ENCODE measurements around the gene TTC28.
"Not testable (repeated sequence)": the region's sequence is repeated elsewhere in the genome, so short reads cannot be mapped to it uniquely, and the experiment has no call there.

Gene TTC28

DNA sequence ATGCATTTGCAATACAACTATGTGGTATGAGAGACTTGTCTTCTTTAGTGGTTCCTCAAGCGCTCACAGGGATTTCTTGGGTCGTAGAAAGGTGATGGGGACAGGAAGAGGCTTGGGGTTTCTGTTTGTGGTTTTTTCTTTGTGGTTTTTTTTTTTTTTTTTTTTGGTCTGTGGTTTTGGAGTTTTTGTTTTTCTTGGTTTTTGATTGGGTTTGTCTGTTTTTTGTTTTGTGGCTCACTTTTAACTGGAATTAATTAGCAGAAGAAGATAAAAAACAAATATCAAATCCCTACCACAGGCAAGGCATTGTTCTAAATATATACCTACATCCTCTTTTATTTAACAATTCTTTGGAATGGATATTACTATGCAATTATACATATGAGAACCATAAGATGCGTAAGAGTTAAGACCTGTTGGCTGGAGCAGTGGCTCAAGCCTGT, 5.5 kb downstream of the TTC28 start:
- DNase-seq, result no peak

DNA sequence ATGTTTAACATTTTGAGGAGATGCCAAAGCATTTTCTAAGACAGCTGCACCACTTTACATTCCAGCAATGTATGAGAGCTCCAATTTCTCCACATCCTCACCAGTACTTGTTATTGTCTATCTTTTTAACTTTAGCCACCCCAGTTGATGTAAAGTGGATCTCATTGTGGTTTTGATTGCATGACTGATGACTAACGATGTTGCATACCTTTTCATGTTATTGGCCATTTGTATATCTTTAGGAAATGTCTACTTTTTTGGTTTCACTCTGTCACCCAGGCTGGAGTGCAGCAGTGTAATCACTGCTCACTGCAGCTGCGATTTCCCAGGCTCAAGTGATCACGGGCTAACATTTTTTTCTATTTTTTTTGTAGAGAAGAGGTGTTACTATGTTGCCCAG, 8.9 kb downstream of the TTC28 start:
- no peak for DNase-seq

DNA sequence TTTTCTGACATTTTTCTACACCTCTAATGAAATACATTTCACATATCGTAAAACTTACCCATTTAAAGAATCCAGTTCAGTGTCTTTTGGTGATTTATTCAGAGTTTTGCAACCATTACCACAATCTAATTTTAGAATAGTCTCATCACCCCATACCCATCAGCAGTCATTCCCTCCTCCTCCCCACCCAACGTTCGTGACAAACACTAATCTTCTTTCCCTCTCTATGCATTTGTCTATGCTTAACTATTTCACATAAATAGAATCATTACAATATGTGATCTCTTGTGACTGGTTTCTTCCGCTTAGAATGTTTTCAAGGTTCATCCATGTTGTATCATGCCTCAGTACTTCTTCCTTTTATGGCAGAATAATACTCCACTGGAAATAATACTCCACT, 9.5 kb downstream of the TTC28 start:
- no peak for DNase-seq

DNA sequence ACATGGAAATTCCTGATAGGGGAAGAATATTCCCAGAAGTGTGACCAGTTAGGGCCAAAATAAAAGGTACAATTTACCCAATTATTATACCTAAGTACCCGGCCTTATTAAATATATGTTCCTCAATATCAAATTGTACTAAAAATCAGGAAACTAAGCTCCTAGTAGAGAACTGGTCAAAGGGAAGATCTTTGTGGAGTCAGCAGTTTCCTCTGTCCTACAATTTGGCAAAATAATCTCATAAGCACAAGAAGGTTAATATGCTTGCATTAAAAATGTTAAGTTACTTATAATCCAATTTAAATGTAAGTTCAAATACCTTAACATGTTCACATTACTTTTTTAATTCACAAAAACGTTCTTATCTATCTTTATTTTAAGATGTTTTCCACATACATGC, 10.3 kb downstream of the TTC28 start:
- no peak for DNase-seq

DNA sequence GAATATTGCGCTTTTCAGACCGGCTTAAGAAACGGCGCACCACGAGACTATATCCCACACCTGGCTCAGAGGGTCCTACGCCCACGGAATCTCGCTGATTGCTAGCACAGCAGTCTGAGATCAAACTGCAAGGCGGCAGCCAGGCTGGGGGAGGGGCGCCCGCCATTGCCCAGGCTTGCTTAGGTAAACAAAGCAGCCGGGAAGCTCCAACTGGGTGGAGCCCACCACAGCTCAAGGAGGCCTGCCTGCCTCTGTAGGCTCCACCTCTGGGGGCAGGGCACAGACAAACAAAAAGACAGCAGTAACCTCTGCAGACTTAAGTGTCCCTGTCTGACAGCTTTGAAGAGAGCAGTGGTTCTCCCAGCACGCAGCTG, 16.1 kb downstream of the TTC28 start:
- DNase-seq, result not testable (repeated sequence)

DNA sequence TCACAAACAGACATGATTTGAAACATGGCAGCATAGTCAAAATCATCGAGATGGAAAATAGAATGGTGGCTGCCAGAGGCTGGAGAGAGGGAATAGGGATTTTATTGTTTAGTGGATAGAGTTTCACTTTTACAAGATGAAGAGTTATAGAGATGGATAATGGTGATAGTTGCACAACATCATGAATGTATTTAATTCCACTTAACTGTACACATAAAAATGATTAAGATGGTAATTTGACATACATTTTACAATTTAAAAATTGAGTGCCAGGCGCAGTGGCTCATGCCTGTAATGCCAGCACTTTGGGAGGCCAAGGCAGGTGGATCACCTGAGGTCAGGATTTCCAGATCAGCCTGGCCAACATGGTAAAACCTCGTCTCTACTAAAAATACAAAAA, 21.2 kb downstream of the TTC28 start:
- DNase-seq, result no peak

DNA sequence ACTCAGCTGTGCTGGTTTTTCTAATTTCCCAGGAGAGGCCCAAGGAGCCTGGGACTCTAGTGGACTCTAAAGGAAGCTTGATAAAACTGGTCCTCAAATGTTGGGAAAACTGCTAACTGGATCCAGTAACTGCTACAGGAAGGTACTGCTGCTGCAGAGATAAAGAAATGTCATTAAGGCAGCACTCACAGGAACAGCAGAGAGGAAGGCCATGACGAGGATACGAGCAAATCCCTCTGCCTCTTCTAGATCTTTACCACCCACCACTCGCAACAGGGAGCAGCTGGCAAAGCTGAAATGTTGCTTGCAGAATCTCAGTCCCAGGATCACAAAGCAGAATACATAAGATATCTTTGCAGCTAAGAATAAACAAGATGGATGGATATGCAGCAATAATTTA, 23.5 kb downstream of the TTC28 start:
- DNase-seq, result no peak

DNA sequence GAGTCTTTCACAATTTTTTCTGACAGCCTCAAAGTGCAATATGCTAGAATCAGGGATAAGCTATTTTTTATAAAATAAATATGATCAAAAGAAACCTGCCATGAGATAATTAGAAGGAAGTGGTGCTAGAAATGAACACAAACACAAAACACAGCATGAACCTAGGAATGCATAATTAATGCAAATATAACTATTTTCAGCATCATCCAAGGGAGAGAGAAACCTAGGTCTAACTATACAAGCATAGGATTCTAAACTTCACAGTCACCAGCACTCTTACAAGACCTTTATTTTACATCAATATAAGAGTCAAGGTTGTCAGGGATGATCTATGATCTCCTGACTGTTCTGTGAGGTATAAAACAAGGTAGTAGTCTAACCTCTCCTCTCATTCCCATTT, 29.2 kb downstream of the TTC28 start:
- no peak for DNase-seq

DNA sequence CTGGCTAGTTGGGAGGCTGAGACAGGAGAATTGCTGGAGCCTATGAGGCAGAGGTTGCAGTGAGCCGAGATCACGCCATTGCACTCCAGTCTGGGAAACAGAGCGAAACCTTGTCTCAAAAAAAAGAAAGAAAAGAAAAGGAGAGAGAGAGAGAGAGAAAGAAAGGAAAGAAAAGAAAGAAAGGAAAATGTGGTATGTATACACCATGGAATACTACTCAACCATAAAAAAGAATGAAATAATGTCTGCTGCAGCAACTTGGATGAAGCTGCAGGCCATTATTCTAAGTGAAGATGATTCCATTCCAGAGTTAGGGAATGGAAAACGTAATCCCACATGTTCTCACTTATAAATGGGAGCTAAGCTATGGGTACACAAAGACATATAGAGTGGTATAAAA, 30.8 kb downstream of the TTC28 start:
- no peak for DNase-seq

DNA sequence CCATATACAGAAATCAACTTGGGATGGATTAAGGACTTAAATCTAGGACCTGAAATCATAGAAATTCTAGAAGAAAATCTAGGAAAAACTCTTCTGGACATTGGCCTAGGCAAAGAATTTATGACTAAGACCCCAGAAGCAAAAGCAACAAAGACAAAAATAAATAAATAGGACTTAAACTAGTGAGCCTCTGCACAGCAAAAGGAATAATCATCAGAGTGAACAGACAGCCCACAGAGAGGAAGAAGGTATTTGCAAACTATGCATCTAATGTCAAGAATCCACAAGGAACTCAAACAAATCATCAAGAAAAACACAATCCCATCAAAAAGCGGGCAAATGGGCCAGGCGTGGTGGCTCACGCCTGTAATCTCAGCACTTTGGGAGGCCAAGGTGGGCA, 32.4 kb downstream of the TTC28 start:
- DNase-seq, result no peak

DNA sequence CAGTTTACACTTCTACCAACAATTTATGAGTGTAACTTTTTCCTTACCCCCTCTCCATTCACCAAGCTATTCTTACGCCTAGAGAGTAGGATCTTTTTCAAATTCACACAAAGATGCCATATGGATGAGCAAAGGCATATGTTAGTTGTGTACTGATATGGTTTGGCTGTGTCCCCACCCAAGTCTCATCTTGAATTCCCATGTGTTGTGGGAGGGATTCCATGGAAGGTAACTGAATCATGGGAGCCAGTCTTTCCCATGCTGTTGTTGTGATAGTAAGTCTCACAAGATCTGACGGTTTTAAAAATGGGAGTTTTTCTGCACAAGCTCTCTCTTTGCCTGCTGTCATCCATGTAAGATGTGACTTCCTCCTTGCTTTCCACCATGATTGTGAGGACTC, 40.3 kb downstream of the TTC28 start:
- no peak for DNase-seq

DNA sequence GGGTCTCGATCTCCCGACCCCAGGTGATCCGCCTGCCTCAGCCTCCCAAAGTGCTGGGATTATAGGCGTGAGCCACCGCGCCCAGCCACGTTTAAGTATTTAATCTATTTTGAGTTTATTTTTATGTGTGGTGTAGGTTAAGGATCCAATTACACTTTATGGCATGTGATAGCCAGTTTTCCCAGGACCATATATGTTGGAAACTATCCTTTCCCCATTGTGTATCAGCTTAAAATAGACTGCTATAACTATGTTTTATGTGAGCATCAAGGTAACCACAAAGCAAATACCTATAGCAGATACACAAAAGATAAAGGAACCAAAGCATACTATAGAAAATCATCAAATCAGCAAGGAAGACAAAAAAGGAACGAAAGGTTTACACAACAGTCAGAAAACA, 42.4 kb downstream of the TTC28 start:
- DNase-seq, result no peak

DNA sequence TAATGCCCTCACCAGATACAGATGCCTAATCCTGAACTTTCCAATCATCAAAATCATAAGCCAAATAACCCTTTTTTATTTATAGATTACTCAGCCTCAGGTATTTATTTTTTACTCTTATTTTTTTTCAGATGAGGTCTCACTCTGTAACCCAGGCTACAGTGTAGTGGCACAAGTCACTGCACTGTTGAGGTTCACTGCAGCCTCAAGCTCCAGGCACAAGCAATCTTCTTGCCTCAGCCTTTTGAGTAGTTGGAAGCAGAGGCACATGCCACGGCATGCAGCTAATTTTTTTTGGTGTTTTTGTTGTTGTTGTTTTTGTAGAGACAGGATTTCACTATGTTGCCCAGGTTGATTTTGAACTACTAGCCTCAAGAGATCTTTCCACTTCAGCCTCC, 49.5 kb downstream of the TTC28 start:
- DNase-seq, result no peak

DNA sequence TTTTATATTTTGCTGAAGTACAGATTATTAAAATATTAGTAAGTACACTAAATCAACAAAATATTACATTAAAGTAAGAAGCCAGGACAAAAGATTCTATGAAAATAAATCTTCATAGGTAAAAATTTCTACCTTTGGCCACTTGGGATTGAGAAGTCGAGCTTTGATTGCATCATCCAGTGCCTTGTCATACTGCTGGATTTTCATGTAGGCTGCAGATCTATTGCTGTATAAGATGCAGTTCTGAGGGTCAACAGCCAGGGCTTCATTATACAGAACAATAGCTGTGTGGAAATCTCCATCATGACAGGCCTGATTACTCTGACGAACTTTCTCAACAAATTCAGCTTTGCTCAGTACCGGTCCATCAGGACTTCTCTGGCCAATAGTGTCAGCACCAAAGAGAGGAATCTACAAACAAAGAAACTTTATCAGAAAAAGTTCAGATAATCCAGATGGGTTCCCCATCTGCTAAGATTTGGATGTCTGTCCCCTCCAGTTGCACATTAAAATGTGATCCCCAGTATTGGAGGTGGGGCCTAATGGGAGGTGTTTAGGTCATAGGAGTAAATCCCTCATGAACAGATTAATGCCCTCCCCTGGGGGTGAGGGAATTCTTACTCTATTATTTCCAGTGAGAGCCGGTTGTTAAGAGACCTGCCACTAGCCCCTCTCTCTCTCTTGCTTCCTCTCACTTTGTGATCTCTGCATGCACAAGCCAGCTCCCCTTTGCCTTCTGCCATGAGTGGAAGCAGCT, 50.0 kb downstream of the TTC28 start:
- no peak for DNase-seq

DNA sequence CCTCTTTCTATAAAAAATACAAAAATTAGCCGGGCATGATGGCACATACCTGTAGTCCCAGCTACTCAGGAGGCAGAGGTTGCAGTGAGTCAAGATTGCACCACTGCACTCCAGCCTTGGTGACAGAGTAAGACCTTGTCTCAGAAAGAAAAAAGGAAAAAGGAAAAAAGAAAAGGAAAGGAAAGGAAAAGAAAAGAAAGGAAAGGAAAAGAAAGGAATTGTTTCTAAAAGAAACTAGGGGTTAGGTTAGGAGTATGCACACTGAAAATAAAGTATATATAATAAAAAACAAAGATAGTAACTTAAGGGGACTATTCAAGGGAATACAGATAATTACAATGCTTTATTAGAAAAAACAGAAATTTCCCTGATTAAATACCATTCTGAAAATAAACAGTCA, 50.9 kb downstream of the TTC28 start:
- DNase-seq, result no peak

DNA sequence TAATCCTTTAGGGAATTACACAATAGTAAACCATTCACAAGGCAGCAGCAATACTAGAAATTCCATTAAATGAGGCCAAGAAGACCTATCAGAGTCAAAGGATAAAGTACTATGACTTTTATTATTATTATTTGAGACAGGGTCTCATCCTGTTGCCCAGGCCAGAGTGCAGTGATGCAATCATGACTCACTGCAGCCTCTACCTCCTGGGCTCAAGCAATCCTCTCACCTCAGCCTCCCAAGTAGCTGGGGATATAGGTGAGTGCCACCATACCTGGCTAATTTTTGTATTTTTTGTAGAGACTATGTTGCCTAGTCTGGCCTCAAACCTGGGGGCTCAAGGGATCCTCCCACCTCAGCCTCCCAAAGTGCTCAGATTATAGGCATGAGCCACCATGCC, 51.8 kb downstream of the TTC28 start:
- DNase-seq, result no peak

DNA sequence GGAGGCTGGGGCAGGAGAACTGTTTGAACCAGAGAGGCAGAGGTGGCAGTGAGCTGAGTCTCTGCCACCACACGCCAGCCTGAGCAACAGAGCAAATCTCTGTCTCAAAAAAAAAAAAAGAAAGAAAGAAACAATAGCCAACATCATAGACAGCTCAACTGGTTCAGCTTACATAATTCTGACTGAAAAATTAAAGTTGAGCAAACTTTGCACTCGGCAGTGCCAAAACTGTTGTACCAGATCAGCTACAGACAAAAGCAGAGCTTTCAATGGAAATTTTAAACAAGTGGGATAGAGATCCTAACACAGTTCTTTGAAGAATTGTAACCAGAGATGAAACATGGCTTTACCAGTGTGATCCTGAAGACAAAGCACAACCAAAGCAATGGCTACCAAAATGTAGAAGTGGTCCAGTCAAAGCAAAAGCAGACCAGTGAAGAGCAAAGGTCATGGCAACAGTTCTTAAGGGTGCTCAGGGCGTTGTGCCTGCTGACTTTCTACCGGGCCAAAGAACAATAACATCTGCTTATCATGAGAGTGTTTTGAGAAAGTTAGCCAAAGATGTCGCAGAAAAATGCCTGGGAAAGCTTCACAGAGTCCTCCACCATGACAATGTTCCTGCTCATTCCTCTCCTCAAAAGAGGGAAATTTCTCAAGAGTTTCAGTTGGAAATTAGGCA, 59.3 kb downstream of the TTC28 start:
- DNase-seq, result no peak

DNA sequence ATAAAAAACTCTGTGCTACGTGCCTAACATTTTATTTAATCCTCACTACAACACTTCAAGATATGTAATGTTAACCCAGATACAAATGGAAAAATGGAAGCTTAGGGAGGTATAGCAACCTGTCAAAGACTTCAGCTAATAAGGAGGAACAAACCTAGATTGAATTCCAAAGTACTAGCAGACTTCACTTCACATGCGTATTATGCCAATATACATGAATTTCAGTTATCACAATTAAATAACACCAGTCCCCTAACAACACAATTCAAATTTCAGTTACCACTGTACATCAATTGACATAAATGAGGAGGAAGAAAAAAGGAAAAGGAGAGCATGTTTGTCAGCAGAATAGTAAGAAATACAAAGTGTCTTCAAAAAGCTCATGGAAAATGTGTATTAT, 60.4 kb downstream of the TTC28 start:
- DNase-seq, result no peak

DNA sequence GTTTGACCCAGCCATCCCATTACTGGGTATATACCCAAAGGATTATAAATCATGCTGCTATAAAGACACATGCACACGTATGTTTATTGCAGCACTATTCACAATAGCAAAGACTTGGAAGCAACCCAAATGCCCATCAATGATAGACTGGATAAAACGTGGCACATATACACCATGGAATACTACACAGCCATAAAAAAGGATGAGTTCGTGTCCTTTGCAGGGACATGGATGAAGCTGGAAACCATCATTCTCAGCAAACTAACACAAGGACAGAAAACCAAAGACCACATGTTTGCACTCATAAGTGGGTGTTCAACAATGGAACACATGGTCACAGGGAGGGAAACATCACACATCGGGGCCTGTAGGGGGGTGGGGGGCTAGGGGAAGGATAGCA, 64.2 kb downstream of the TTC28 start:
- not testable (repeated sequence) for DNase-seq

DNA sequence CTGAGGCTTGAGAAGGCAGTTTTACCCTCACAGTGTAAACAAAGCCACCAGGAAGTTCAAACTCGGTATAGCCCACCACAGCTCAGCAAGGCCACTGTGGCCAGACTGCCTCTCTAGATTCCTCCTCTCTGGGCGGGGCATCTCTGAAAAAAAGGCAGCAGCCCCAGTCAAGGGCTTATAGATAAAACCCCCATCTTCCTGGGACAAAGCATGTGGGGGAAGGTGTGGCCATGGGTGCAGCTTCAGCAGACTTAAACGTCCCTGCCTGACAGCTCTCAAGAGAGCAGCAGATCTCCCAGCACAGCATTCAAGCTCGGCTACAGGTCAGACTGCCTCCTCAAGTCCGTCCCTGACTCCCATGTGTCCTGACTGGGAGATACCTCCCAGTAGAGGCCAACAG, 69.7 kb downstream of the TTC28 start:
- no peak for DNase-seq

DNA sequence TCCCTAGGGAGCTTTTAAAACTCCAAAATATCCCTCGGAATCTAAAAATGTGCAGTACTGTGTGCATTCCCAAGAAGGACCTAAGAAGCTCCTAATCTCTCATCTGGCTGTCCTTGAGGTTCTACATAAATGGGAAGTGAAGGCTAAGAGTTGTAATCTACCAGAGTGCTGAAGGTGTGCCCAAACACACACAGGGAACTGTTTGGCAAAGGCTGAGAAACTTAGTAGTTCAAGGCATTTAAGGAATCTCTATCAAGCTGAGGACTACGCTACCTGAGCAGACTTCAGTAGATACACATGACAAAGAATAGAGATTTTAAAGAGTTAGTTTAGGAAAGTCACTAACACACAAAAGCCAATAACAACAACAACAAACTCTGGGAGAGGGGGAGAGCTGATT, 71.1 kb downstream of the TTC28 start:
- no peak for DNase-seq

DNA sequence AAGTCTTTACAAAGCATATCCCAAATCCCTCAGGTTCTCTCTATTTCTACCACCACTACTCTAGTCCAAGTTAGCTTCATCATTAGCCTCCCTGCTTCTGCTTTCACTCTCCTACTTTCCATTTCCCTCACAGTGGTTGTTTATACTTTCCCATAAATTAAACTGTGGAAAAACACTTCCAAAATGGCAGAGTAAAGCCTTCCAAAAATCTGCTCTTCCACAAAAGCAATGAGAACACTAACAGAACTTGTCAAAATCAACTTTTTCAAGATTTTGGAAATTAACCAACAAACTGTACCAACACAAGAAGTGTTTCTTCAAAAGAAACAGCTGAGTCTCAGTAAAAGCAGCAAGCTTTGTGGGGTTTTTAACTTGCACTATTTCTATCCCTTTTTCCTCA, 71.8 kb downstream of the TTC28 start:
- DNase-seq, result no peak

DNA sequence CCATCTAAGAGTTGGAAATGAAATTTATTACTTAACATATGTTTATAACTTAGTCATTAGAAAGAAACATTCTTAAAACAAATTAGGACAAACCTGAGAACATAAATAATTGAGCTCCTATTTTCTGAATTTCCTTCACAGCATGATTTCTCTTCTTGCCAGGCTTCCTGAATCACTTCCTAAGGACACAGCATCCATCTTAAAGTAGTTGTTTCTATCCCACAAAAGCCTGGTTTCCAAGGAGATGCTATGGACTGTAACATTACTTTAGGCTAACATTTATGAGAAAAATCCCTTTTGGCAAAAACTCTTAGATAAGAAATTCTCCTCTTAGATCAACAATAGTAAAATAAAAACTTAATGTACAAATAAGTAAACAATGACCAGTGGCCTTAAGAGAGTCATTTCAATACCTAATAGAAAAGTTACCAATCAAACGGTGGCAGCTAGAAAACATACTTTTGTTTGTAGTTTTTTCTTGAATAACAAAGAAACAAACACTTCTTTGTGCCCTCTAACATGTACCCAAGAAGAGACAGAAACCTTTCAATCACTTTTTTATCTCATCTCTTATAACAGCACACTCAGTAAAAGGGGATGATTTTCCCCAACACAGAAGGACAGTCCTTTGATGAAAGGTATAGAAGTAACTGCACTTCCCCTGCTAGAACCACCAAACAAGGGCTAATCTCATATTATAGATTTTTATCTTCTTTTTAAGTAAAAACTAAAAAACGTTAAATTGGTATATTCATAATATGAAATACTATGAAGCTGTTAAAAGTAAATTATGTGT, 74.5 kb downstream of the TTC28 start:
- DNase-seq, result no peak

DNA sequence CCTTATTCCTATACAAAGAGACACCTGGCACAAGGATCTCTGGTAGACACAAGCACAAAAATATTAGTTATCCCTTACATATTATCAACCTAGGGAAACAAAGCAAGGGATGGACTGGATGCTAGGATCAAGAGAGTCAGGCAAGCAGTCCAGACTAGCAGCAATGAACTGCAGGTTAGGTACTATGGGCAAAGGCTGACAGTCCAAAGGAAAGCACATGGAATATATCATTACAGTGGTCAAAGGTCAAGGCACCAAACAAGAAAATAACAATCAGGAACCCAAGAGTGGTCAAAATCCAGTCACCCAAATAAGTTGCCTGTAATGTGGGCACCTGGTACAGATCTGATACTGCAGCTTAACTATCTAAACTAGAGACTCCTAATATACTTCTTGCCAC, 77.7 kb downstream of the TTC28 start:
- no peak for DNase-seq

All from DMS79 (cell line).